GM12891 (cell line): Measurements from ENCODE around the gene RIIAD1.

Experiments used
- PAX5 ChIP-seq: IDR thresholded peaks from 2 replicates; pipeline ENCODE4 v1.6.1; 2011; ENCODE audit warnings: low read length, moderate library complexity, mild to moderate bottlenecking; ENCODE audit not compliant: insufficient read depth, severe bottlenecking
- POLR2A ChIP-seq: IDR thresholded peaks from 2 replicates; pipeline ENCODE4 v1.6.1; 2011; ENCODE audit warnings: low read depth, low read length, control low read depth
- POLR2AphosphoS5 ChIP-seq: IDR thresholded peaks from 2 replicates; pipeline ENCODE4 v1.6.1; 2011; ENCODE audit warnings: low read depth, low read length, control low read depth
- POU2F2 ChIP-seq: IDR thresholded peaks from 2 replicates; pipeline ENCODE4 v1.6.1; 2011; ENCODE audit warnings: low read depth, mild to moderate bottlenecking, control low read depth, low read length, moderate library complexity
- SPI1 ChIP-seq: IDR thresholded peaks from 2 replicates; pipeline ENCODE4 v1.6.1; 2011; ENCODE audit warnings: low read depth, low read length, control low read depth
- TAF1 ChIP-seq: IDR thresholded peaks from 2 replicates; pipeline ENCODE4 v1.6.1; 2011; ENCODE audit warnings: low read depth, low read length, control low read depth

- TF ChIP-seq POLR2A (no peak), POLR2AphosphoS5 (no peak), TAF1 (no peak), POU2F2 (no peak), SPI1 (no peak), PAX5 (no peak)
Observed at GRCh38 chr1:151729157-151729965, 8.0 kb downstream of the RIIAD1 start.
